ENCODE data around the gene EFS. TPM values are rescaled to one million over a fixed set of nuclear protein-coding genes. Genes with fewer than 3 reads are reported as not detected.

The EFS gene
- total RNA-seq, 8 experiments from 2014 or later, result 1.0 to 9.6 (median 2.8) TPM

- in situ Hi-C loops (cut with MboI; ENCODE audit: low pct_unique_long_range_greater_than_20kb in 2 of 9, low sequenced_read_pairs in 9 of 9, unreplicated experiment in 9 of 9), result loop anchor here in 6 of 9 experiments (10.0 to 25.0 kb wide), 3 partner anchors 51 to 238 kb away; partner anchors contain the start of genes THTPA (in 5 of the 6), ZFHX2 (in 5 of the 6), AP1G2 (in 4 of the 6) and CMTM5 (in 1 of the 6)
- Histone ChIP-seq H3K4me1 (replicated peaks in 1 of 2) (peaks cover 16 to 17% of the 10 kb centered on the region in 2 donors), H3K27ac (no peak overlapping the region), H3K4me3 (no peak overlapping the region)
- no peak for ATAC-seq (replicated peaks in 6 of 8)
- 90 to 100% (median 100%) methylated on average over 1 to 9 of the region's 18 CpGs; no CpG with 5 or more reads in 1 of the 10 experiments for WGBS, 10 experiments
These were observed 41.0 kb downstream of the EFS start for GRCh38 chr14:23323838-23324454.

- no peak for ATAC-seq (replicated peaks in 6 of 8)
- H3K27ac ChIP-seq, result peak overlapping the region; percentile 91 to 97
- peak overlapping the region; percentile 65 to 86 (median 72) for H3K4me3 ChIP-seq
- 0 to 43% (median 32%) methylated on average over 1 to 9 of the region's 10 CpGs for WGBS, 10 experiments
- in situ Hi-C loops (cut with MboI; ENCODE audit: low pct_unique_long_range_greater_than_20kb in 2 of 9, low sequenced_read_pairs in 9 of 9, unreplicated experiment in 9 of 9), result loop anchor here in 6 of 9 experiments (10.0 to 25.0 kb wide), 3 partner anchors 52 to 239 kb away; partner anchors contain the start of genes THTPA (in 5 of the 6), ZFHX2 (in 5 of the 6), AP1G2 (in 4 of the 6) and CMTM5 (in 1 of the 6)
- peaks cover 16 to 17% of the 10 kb centered on the region in 2 donors for H3K4me1 ChIP-seq (replicated peaks in 1 of 2)
These were observed 42.1 kb downstream of the EFS start for GRCh38 chr14:23322568-23323517.

GRCh38 chr14:23321572-23322547, 43.1 kb downstream of the EFS start:
- H3K4me3 ChIP-seq, result peak overlapping the region; percentile 65 to 86 (median 72)
- peak overlapping the region; percentile 91 to 97 for H3K27ac ChIP-seq
- in situ Hi-C loops (cut with MboI; ENCODE audit: low pct_unique_long_range_greater_than_20kb in 2 of 9, low sequenced_read_pairs in 9 of 9, unreplicated experiment in 9 of 9), result loop anchor here in 6 of 9 experiments (10.0 to 25.0 kb wide), 3 partner anchors 53 to 240 kb away; partner anchors contain the start of genes THTPA (in 5 of the 6), ZFHX2 (in 5 of the 6), AP1G2 (in 4 of the 6) and CMTM5 (in 1 of the 6)
- WGBS, 10 experiments, result 0 to 6% (median 0%) methylated on average over 4 to 14 of the region's 64 CpGs; no CpG with 5 or more reads in 3 of the 10 experiments
- H3K4me1 ChIP-seq (replicated peaks in 1 of 2), result peaks cover 16 to 17% of the 10 kb centered on the region in 2 donors
- peak; percentile 3 to 29 (median 6) for ATAC-seq (replicated peaks in 6 of 8)

- in situ Hi-C loops (cut with MboI; ENCODE audit: low pct_unique_long_range_greater_than_20kb in 2 of 9, low sequenced_read_pairs in 9 of 9, unreplicated experiment in 9 of 9), result loop anchor here in 6 of 9 experiments (10.0 to 25.0 kb wide), 3 partner anchors 54 to 241 kb away; partner anchors contain the start of genes THTPA (in 5 of the 6), ZFHX2 (in 5 of the 6), AP1G2 (in 4 of the 6) and CMTM5 (in 1 of the 6)
- Histone ChIP-seq H3K27ac (peak within 1 kb of the TSS; percentile 91 to 97), H3K4me3 (peak within 1 kb of the TSS; percentile 65 to 86 (median 72)), H3K4me1 (replicated peaks in 1 of 2) (peaks cover 16 to 17% of the 10 kb centered on the region in 2 donors)
- peak; percentile 83 to 94 (median 92) for ATAC-seq (replicated peaks in 6 of 8)
- 0 to 47% (median 15%) methylated on average over 1 to 14 of the region's 63 CpGs; no CpG with 5 or more reads in 3 of the 10 experiments for WGBS, 10 experiments
These were observed 44.1 kb downstream of the EFS start, which contains the start of gene PABPN1 for GRCh38 chr14:23320584-23321571. Gene PABPN1 (plus strand): TSS chr14:23321457. CDS start chr14:23321470, 13 bp downstream.

GRCh38 chr14:23319746-23320583, 45.0 kb downstream of the EFS start:
- no peak for ATAC-seq (replicated peaks in 6 of 8)
- in situ Hi-C loops (cut with MboI; ENCODE audit: low pct_unique_long_range_greater_than_20kb in 2 of 9, low sequenced_read_pairs in 9 of 9, unreplicated experiment in 9 of 9), result loop anchor here in 6 of 9 experiments (10.0 to 25.0 kb wide), 3 partner anchors 55 to 242 kb away; partner anchors contain the start of genes THTPA (in 5 of the 6), ZFHX2 (in 5 of the 6), AP1G2 (in 4 of the 6) and CMTM5 (in 1 of the 6)
- WGBS, 10 experiments, result 67 to 100% (median 92%) methylated on average over 1 to 15 of the region's 17 CpGs
- Histone ChIP-seq H3K4me1 (replicated peaks in 1 of 2) (peaks cover 16 to 17% of the 10 kb centered on the region in 2 donors), H3K27ac (peak overlapping the region; percentile 87 to 96), H3K4me3 (peak overlapping the region; percentile 24 to 86 (median 28))

- 74 to 100% (median 98%) methylated on average over 1 to 5 of the region's 5 CpGs for WGBS, 10 experiments
These were observed 48.7 kb downstream of the EFS start for GRCh38 chr14:23316300-23316699.

GRCh38 chr14:23310546-23310945, 54.4 kb downstream of the EFS start:
- ATAC-seq (replicated peaks in 6 of 8), result no peak
- 100% methylated on average over 1 of the region's 1 CpG; no CpG with 5 or more reads in 7 of the 10 experiments for WGBS, 10 experiments
- Histone ChIP-seq H3K27ac (no peak overlapping the region), H3K4me3 (no peak overlapping the region), H3K4me1 (replicated peaks in 1 of 2) (peaks cover 17 to 18% of the 10 kb centered on the region in 2 donors)
- in situ Hi-C loops (cut with MboI; ENCODE audit: low pct_unique_long_range_greater_than_20kb in 2 of 9, low sequenced_read_pairs in 9 of 9, unreplicated experiment in 9 of 9), result loop anchor here in 4 of 9 experiments (25.0 kb wide), 1 partner anchor 252 kb away; the partner anchor contains the start of genes AP1G2 (in 4 of the 4), THTPA (in 4 of the 4) and ZFHX2 (in 4 of the 4)

More at GRCh38 chr14:23316300-23316699, 48.7 kb downstream of the EFS start:
- no peak overlapping the region for H3K27ac ChIP-seq
- no peak overlapping the region for H3K4me3 ChIP-seq
- no peak for ATAC-seq (replicated peaks in 6 of 8)
- H3K4me1 ChIP-seq (replicated peaks in 1 of 2), result peaks cover 9% of the 10 kb centered on the region in 2 donors
- in situ Hi-C loops (cut with MboI; ENCODE audit: low pct_unique_long_range_greater_than_20kb in 2 of 9, low sequenced_read_pairs in 9 of 9, unreplicated experiment in 9 of 9), result loop anchor here in 4 of 9 experiments (25.0 kb wide), 1 partner anchor 246 kb away; the partner anchor contains the start of genes AP1G2 (in 4 of the 4), THTPA (in 4 of the 4) and ZFHX2 (in 4 of the 4)

- peaks cover 17 to 18% of the 10 kb centered on the region in 2 donors for H3K4me1 ChIP-seq (replicated peaks in 1 of 2)
- H3K27ac ChIP-seq, result no peak overlapping the region
- H3K4me3 ChIP-seq, result no peak overlapping the region
- no peak for ATAC-seq (replicated peaks in 6 of 8)
- WGBS, 10 experiments, result 42 to 100% (median 93%) methylated on average over 1 to 3 of the region's 17 CpGs; no CpG with 5 or more reads in 5 of the 10 experiments
- in situ Hi-C loops (cut with MboI; ENCODE audit: low pct_unique_long_range_greater_than_20kb in 2 of 9, low sequenced_read_pairs in 9 of 9, unreplicated experiment in 9 of 9), result loop anchor here in 4 of 9 experiments (25.0 kb wide), 1 partner anchor 253 kb away; the partner anchor contains the start of genes AP1G2 (in 4 of the 4), THTPA (in 4 of the 4) and ZFHX2 (in 4 of the 4)
These were observed 56.1 kb downstream of the EFS start for GRCh38 chr14:23308721-23309445.
